MCF 10A (cell line): ENCODE data around the gene C1QTNF1. TPM values are rescaled to one million over a fixed set of nuclear protein-coding genes. Genes with fewer than 3 reads are reported as not detected.

ENCODE experiments used
- BruUV-seq: library from RNA; stranded (reverse); fragments of 400-500 nt; replicated peaks from 2 replicates; lab custom pipeline; 2021; lab: Mats Ljungman, UMichigan
- CTCF ChIA-PET: fragments of 300-600 bp; sonication (Branson Sonifier 250); formaldehyde crosslinking; extraction: SDS; loops from one replicate; lab custom pipeline; 2021; ENCODE audit warnings: antibody characterized with exemption, inconsistent platforms; lab: Yijun Ruan, JAX
- POLR2A ChIA-PET: fragments of 300-600, 350-650 bp; sonication (Branson Sonifier 250); formaldehyde crosslinking; extraction: SDS; loops from one replicate; lab custom pipeline; 2020; ENCODE audit warnings: antibody characterized with exemption, inconsistent platforms; lab: Yijun Ruan, JAX
- DNase-seq: peaks from one replicate; pipeline ENCODE4 v3.0.0-alpha.2; 2018; ENCODE audit not compliant: unreplicated experiment
- H3K27ac Mint-ChIP-seq: one replicate; pipeline ENCODE4 v1.8.0; 2022; ENCODE audit warnings: mild to moderate bottlenecking, low read depth, mixed read lengths; ENCODE audit not compliant: unreplicated experiment
- H3K27me3 Mint-ChIP-seq: one replicate; pipeline ENCODE4 v1.8.0; 2022; ENCODE audit warnings: mixed read lengths; ENCODE audit not compliant: insufficient read depth, unreplicated experiment
- H3K36me3 Mint-ChIP-seq: one replicate; pipeline ENCODE4 v1.8.0; 2022; ENCODE audit warnings: mild to moderate bottlenecking, moderate library complexity, mixed read lengths; ENCODE audit not compliant: insufficient read depth, unreplicated experiment
- H3K4me1 Mint-ChIP-seq: one replicate; pipeline ENCODE4 v1.8.0; 2022; ENCODE audit warnings: mixed read lengths; ENCODE audit not compliant: insufficient read depth, unreplicated experiment
- H3K4me3 Mint-ChIP-seq: one replicate; pipeline ENCODE4 v1.8.0; 2022; ENCODE audit warnings: mild to moderate bottlenecking, moderate library complexity, mixed read lengths; ENCODE audit not compliant: unreplicated experiment
- H3K9me3 Mint-ChIP-seq: one replicate; pipeline ENCODE4 v1.8.0; 2022; ENCODE audit warnings: mixed read lengths; ENCODE audit not compliant: unreplicated experiment
- intact Hi-C: fragments of 100-400 bp; cut with micrococcal nuclease; formaldehyde crosslinking; loops from 2 replicates; pipeline ENCODE4 v1.14.1; 2022
- total RNA-seq: library from RNA; stranded (reverse); gene quantifications from 2 replicates; pipeline ENCODE4 v1.2.3, GENCODE V29; 2022
- TF ChIP-seq, protein P1 (sequence below): fragments of 200-600 bp; IDR thresholded peaks from one replicate; pipeline ENCODE4 v1.8.0; 2022; ENCODE audit warnings: antibody characterized with exemption, mild to moderate bottlenecking; ENCODE audit not compliant: unreplicated experiment

C1QTNF1 gene
- total RNA-seq, 1 experiment from 2014 or later, result 3.0 TPM

DNA sequence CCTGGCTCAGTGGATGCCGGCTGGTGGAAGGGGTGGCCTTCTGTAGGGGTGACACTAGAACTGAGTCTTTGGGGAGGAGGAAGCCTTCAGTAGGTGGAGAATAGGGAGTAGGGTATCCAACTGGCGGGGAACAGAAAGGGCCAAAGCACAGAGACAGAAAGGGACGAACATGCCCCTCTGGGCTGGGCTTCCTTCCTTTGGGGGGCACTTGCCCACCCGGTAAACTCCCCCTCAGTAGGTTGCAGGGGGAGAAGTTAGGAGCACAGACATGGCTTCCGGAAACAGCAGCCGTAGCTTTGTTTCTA is 51.4 kb downstream of the C1QTNF1 start:
- H3K4me3 Mint-ChIP-seq, result peak overlapping the region; percentile 92
- H3K36me3 Mint-ChIP-seq, result peaks cover 31% of the 10 kb centered on the region
- H3K27ac Mint-ChIP-seq, result no peak overlapping the region
- DNase-seq, result no peak
- no peaks in the 10 kb centered on the region for H3K27me3 Mint-ChIP-seq
- CTCF ChIA-PET, result interaction anchor here (0.7 to 2.1 kb wide), 3 partner anchors 30 to 316 kb away, joined by 3 to 8 read pairs (median 3); no protein-coding TSS in a partner anchor
- no peaks in the 10 kb centered on the region for H3K9me3 Mint-ChIP-seq
- TF ChIP-seq, protein P1, sequence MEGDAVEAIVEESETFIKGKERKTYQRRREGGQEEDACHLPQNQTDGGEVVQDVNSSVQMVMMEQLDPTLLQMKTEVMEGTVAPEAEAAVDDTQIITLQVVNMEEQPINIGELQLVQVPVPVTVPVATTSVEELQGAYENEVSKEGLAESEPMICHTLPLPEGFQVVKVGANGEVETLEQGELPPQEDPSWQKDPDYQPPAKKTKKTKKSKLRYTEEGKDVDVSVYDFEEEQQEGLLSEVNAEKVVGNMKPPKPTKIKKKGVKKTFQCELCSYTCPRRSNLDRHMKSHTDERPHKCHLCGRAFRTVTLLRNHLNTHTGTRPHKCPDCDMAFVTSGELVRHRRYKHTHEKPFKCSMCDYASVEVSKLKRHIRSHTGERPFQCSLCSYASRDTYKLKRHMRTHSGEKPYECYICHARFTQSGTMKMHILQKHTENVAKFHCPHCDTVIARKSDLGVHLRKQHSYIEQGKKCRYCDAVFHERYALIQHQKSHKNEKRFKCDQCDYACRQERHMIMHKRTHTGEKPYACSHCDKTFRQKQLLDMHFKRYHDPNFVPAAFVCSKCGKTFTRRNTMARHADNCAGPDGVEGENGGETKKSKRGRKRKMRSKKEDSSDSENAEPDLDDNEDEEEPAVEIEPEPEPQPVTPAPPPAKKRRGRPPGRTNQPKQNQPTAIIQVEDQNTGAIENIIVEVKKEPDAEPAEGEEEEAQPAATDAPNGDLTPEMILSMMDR, result no peak
- TSS peak; percentile 52 for BruUV-seq
- POLR2A ChIA-PET, result no interaction called here
- peaks cover 11% of the 10 kb centered on the region for H3K4me1 Mint-ChIP-seq
- intact Hi-C loops, result no loop called here

DNA sequence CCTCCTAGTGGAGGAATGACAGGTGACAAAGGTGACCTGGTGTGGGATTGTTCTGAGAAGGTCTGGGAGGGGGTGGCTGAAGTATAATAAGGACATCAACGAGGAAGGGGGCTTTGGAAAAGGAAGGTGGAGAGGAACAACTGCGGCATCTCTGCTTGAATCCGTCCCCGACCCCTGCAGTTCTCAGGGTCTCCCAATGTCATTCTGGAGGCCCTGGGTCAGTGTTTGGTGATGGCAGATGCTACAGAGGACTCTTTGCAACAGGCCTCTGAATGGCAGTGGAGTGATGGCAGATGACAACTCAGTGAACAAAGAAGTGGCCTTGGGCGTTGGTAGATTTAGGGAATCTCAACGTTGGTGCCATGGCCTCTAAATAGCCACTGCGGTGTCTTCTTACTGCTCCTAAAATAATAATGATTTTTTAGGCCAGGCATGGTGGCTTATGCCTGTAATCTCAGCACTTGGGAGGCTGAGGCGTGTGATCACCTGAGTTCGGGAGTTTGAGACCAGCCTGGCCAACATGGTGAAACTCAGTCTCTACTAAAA is 52.0 kb downstream of the C1QTNF1 start:
- H3K9me3 Mint-ChIP-seq, result no peaks in the 10 kb centered on the region
- BruUV-seq, result no TSS peak
- ChIA-PET CTCF (interaction anchor here (0.7 to 1.5 kb wide), 5 partner anchors 12 to 318 kb away, joined by 3 to 11 read pairs (median 3); no protein-coding TSS in a partner anchor), POLR2A (no interaction called here)
- DNase-seq, result no peak
- peaks cover 11% of the 10 kb centered on the region for H3K4me1 Mint-ChIP-seq
- TF ChIP-seq, protein P1, result no peak
- peaks cover 37% of the 10 kb centered on the region for H3K36me3 Mint-ChIP-seq
- no peak overlapping the region for H3K27ac Mint-ChIP-seq
- H3K27me3 Mint-ChIP-seq, result no peaks in the 10 kb centered on the region
- peak overlapping the region; percentile 92 for H3K4me3 Mint-ChIP-seq
- intact Hi-C loops, result no loop called here

DNA sequence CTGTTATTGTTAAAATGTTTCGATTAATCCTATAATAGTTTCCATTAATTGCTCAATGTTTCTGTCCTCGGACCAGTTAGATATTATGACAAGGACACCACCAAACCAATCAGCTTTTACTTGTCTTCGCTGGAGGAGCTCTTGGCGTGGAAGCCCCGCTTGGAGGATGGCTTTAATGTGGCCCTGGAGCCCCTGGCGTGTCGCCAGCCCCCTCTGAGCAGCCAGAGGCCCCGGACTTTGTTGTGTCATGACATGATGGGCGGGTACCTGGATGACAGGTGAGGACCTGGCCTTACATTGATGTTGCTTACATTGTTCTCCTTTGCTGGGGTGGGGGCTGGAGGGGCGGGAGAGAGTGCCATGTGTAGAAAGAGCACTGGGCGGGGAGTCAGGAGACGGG is 53.6 kb downstream of the C1QTNF1 start:
- peaks cover 11% of the 10 kb centered on the region for H3K4me1 Mint-ChIP-seq
- no peak overlapping the region for H3K27ac Mint-ChIP-seq
- POLR2A ChIA-PET, result no interaction called here
- TF ChIP-seq, protein P1, result no peak
- no peak for DNase-seq
- no peak overlapping the region for H3K4me3 Mint-ChIP-seq
- intact Hi-C loops, result no loop called here
- H3K36me3 Mint-ChIP-seq, result peaks cover 48% of the 10 kb centered on the region
- H3K27me3 Mint-ChIP-seq, result no peaks in the 10 kb centered on the region
- H3K9me3 Mint-ChIP-seq, result no peaks in the 10 kb centered on the region
- no TSS peak for BruUV-seq
- CTCF ChIA-PET, result interaction anchor here (0.6 to 19.7 kb wide), 4 partner anchors 11 to 314 kb away, joined by 3 to 273 read pairs (median 4); no protein-coding TSS in a partner anchor

DNA sequence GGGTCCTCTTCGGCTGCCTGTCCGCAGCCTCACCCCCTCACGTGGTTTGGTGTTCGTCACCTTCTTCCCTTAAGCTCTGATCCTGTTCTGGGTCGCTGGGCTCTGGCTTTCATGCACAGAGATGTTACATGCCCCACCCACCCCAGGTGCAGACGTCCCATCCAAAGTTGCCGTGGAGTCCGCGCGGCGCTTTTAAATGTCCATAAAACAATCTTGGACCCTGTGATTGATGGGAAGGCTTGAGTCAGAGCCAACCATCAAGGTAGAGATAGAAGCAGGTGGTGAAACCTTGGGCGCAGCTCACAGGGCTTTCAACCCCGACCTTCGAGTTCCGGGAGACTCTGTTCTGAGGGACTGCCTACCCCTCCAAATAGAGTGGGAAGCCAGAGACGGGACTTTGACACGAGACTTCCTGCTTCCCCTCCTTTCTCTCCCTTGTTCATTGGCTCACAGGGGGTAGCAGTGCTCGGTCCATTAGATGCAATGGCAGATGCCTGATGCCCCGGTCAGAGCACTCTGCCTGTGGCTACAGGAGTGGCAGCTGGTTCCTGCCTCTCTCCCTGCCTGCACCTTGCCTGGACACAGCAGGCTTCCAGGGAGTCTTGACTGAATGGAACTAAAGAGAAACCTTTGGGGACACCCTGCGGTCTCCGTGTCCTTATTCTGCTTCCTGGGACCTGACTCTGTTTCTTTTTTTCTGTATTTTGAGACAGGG is 54.7 kb downstream of the C1QTNF1 start:
- no peaks in the 10 kb centered on the region for H3K27me3 Mint-ChIP-seq
- ChIA-PET POLR2A (no interaction called here), CTCF (interaction anchor here (0.6 to 19.7 kb wide), 6 partner anchors 10 to 313 kb away, joined by 3 to 273 read pairs (median 4); no protein-coding TSS in a partner anchor)
- no peak for DNase-seq
- no peaks in the 10 kb centered on the region for H3K9me3 Mint-ChIP-seq
- no TSS peak for BruUV-seq
- TF ChIP-seq, protein P1, result no peak
- H3K4me3 Mint-ChIP-seq, result no peak overlapping the region
- intact Hi-C loops, result no loop called here
- peaks cover 55% of the 10 kb centered on the region for H3K36me3 Mint-ChIP-seq
- H3K27ac Mint-ChIP-seq, result no peak overlapping the region
- peaks cover 11% of the 10 kb centered on the region for H3K4me1 Mint-ChIP-seq
